Mammary epithelial cell (primary cell): Measurements from ENCODE around the gene ZC3H7A.

Source experiments
- CTCF ChIP-seq, 2 donors: IDR thresholded peaks in 1 of 2; conservative IDR thresholded peaks in 1 of 2; 2 replicates each; pipeline ENCODE4 v1.5.1; 2011 to 2012; ENCODE audit warnings: inconsistent platforms in 2 of 2, low read length in 2 of 2, mild to moderate bottlenecking in 2 of 2, control low read depth in 1 of 2, low read depth in 1 of 2; ENCODE audit not compliant: insufficient read depth in 1 of 2; ENCODE audit errors: extremely low read depth in 1 of 2
- EZH2 ChIP-seq: IDR thresholded peaks from 2 replicates; pipeline ENCODE4 v1.6.1; 2012; ENCODE audit warnings: low read length, inconsistent platforms, borderline replicate concordance

GRCh38 chr16:11784038-11784369, 13.1 kb downstream of the ZC3H7A start:
- TF ChIP-seq CTCF (conservative IDR thresholded peaks at IDR 0.05 in 1 of 2, IDR thresholded peaks at IDR 0.05 in 1 of 2; ENCODE audit: extremely low read depth in 1 of 2, insufficient read depth in 1 of 2, low read depth in 1 of 2, low read length in 2 of 2) (no peak), EZH2 (no peak)
